Activated T-cell treated with anti-CD3 and anti-CD28 coated beads, Interleukin-2, amount 50 U/mL, for 4 hours (primary cell): Measurements from ENCODE around the gene DMXL2. TPM values are rescaled to one million over a fixed set of nuclear protein-coding genes. Genes with fewer than 3 reads are reported as not detected.

Experiments
- ATAC-seq, 2 donors: fragments of 200-7000 bp; cut with Tn5 transposase; one replicate each; pipeline ENCODE4 v1.10.0; 2021
- DNase-seq: peaks from one replicate; pipeline ENCODE4 v3.0.0-alpha.2; 2020
- H3K27me3 Mint-ChIP-seq: one replicate; pipeline ENCODE4 v1.8.0; 2021; ENCODE audit warnings: low read depth, mixed read lengths
- H3K36me3 Mint-ChIP-seq: one replicate; pipeline ENCODE4 v1.8.0; 2022; ENCODE audit warnings: mixed read lengths; ENCODE audit not compliant: insufficient read depth
- H3K4me1 Mint-ChIP-seq: one replicate; pipeline ENCODE4 v1.8.0; 2021; ENCODE audit warnings: low read depth, mixed read lengths
- H3K4me3 Mint-ChIP-seq: one replicate; pipeline ENCODE4 v1.8.0; 2021; ENCODE audit warnings: mild to moderate bottlenecking, moderate library complexity, mixed read lengths
- H3K9me3 Mint-ChIP-seq: one replicate; pipeline ENCODE4 v1.8.0; 2021; ENCODE audit warnings: mixed read lengths
- total RNA-seq, 3 donors: library from RNA; stranded (reverse); gene quantifications; one replicate each; pipeline ENCODE4 v1.2.1, GENCODE V29; 2021

Gene DMXL2
- total RNA-seq, 3 donors from 2014 or later: 3.0 to 5.8 (median 4.6) TPM

DNA sequence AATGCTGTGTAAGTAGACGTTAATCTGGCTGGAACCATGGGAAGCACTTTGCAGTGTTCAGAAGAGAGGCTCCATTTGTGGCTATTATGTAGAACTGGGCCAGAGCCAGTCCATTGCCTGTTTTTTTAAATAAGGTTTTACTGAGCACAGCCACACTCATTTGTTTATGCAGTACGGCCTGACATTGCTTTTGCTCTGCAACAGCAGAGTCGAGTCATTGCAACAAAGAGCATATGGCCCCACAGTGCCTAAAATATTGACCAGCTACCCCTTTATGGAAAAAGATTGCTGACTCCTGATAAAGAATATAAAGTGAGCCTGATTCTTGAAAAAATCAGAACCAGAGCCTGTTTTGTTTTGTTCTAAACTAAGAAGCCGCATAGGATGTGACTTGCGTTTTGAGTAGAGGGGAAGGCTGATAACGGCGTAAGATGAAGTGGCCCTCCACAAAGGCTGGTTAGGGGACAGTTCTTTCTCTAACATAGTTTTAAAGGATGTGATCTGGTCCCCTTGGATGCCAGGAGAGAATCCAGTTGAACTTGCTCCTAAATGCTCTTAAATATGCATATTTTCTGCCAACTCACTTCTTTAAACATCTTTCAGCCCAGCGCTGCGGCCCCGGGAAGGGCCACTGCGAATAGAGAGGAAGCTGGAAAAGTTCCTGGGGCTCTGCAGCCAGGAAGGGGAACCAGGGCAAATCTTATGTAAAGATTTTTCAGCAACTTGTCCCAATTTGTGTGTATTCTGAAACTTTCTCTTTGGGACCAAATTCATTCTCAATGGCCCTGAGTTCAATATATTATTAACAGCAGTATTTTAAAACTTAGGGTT is 216.7 kb downstream of the DMXL2 start:
- no peaks in the 10 kb centered on the region for H3K4me1 Mint-ChIP-seq
- peaks cover 10% of the 10 kb centered on the region for H3K27me3 Mint-ChIP-seq
- ATAC-seq: no peak
- H3K4me3 Mint-ChIP-seq: no peak overlapping the region
- H3K36me3 Mint-ChIP-seq: no peaks in the 10 kb centered on the region
- no peaks in the 10 kb centered on the region for H3K9me3 Mint-ChIP-seq
- no peak for DNase-seq

DNA sequence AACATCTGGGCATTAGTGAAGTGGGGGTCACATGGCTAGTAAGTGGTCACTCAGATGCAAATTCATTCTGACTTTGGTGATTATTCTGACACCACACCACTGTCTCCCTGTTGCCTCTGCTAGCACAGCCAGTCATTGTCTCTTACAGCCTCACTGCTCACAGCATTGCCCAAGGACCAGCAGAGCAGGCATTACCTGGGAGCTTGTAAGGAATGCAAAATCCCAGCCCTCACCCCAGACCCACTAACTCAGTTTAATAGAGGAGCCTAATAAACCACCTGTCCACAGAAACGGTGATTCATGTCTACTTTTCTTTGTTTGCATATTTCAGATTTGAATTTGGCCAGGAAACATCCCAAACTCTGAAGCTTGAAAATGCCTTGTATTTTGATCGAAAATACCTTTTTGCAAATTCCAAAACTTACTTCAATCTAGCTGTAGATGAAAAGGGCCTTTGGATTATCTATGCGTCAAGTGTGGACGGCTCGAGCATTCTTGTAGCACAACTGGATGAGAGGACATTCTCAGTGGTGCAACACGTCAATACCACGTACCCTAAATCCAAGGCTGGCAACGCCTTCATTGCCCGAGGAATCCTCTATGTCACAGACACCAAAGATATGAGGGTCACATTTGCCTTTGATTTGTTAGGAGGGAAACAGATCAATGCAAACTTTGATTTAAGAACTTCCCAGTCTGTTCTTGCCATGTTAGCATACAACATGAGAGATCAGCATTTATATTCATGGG is 218.4 kb downstream of the DMXL2 start:
- Mint-ChIP-seq H3K36me3 (no peaks in the 10 kb centered on the region), H3K4me3 (no peak overlapping the region)

DNA sequence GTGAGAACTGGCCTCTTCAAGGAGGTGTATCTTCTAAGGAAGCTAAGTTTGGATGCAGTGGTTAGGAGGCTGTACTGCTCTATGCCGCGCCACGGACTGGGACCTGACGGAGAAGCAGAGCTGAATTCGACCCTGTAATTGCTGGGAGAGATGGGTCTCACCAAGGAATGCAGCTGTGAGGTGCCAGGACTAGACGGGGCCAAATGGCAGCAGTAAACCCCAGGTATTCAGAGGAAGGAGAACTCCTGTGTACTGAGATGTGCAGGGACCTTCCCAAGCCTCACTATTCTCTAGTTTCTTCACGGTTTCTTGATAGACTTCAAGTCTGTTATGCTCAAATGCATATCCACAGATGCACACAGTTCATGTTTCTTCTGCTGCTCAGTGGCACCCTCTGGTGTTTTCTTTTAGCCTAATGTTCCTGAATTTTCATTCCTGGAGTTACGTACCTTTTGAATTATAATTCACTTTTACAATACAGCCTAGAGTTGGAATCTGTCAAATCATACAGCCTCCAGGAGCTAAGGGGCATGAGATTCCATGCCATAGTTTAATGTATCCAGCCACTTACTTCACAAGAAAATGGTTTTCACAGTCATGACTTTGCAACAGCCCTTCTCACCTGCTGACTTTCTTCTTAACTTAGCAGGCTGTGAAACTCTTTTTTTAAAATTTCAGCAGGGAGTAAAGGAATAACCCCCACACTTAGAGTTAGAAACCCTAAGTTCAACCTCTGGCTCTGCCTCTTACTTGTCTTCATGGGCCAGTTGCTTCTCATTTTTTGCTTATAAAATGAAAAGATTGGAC is 219.3 kb downstream of the DMXL2 start:
- H3K9me3 Mint-ChIP-seq: no peaks in the 10 kb centered on the region
- DNase-seq: no peak
- no peaks in the 10 kb centered on the region for H3K36me3 Mint-ChIP-seq
- peaks cover 7% of the 10 kb centered on the region for H3K27me3 Mint-ChIP-seq
- no peaks in the 10 kb centered on the region for H3K4me1 Mint-ChIP-seq
- H3K4me3 Mint-ChIP-seq: no peak overlapping the region
- ATAC-seq: no peak

More for the DNA sequence above, 218.4 kb downstream of the DMXL2 start:
- ATAC-seq: no peak
- DNase-seq: no peak
- Mint-ChIP-seq H3K27me3 (peaks cover 7% of the 10 kb centered on the region), H3K4me1 (no peaks in the 10 kb centered on the region), H3K9me3 (no peaks in the 10 kb centered on the region)

DNA sequence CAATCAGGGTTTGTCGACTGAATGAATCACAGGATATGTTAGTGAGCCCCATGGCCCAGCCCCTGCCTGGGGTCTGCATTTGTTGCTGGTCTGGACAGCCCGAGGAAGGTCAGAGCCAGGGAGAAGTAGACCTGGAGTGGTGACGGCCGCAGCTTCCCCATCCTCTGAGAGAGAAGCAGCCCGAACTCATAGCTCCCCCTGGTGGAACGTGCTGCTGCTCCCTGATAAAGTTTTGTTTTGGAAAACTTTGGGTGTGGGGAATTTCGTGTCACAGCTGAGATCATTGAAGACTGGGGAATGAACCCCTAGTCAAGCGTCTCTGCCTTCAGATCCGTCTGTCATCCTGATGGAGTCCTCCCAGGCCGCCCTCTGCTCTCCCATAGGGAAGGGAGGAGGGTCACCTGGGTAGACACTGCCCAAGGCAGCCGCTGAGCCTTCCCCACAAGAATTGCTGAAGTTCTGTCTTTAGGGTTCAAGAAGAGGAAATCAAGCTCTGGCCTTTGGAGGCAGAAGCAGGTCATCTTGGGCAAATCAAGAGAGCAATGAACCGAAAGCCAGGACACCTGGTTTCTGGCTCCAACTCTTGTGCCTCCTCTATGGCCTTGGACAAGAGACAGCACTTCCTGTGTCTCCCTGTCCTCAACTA is 220.6 kb downstream of the DMXL2 start:
- H3K36me3 Mint-ChIP-seq: no peaks in the 10 kb centered on the region
- no peak for DNase-seq

DNA sequence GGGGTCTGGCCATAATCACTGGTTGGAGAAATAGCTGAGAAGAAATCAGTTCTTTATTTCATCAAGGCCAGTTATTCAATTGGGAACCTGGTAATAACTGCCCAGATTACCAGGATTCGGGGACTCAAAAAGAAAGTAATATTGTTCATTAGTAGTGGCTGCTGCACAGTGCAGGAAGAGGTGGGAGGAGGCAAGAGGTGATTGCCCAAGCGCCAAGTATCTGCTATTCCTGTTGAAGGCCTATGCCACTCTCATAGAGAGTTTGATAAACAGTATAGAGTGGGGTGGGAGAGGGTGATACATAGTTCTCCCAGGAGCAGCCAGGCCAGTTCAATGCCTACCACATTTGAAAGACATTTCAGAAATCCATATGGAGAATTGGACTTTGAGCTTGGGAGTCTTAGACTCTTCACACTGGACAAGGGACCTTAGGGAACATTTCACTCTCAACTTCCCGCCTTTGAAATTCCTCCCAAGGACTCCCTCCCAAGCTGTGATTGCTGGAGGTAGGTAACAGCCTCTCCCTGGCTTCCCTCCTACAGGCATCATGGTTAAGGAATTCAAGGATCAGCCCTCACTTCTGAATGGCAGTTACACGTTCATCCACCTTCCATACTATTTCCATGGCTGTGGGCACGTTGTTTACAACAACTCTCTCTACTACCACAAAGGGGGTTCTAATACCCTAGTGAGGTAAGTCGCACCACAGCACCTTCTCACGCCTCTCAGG is 221.4 kb downstream of the DMXL2 start:
- H3K4me1 Mint-ChIP-seq: no peaks in the 10 kb centered on the region
- no peaks in the 10 kb centered on the region for H3K36me3 Mint-ChIP-seq
- peaks cover 7% of the 10 kb centered on the region for H3K27me3 Mint-ChIP-seq
- ATAC-seq: no peak
- H3K9me3 Mint-ChIP-seq: no peaks in the 10 kb centered on the region
- no peak for DNase-seq
- H3K4me3 Mint-ChIP-seq: no peak overlapping the region

More for the DNA sequence above, 220.6 kb downstream of the DMXL2 start:
- no peaks in the 10 kb centered on the region for H3K9me3 Mint-ChIP-seq
- H3K4me3 Mint-ChIP-seq: no peak overlapping the region
- no peaks in the 10 kb centered on the region for H3K4me1 Mint-ChIP-seq
- peaks cover 7% of the 10 kb centered on the region for H3K27me3 Mint-ChIP-seq
- no peak for ATAC-seq

DNA sequence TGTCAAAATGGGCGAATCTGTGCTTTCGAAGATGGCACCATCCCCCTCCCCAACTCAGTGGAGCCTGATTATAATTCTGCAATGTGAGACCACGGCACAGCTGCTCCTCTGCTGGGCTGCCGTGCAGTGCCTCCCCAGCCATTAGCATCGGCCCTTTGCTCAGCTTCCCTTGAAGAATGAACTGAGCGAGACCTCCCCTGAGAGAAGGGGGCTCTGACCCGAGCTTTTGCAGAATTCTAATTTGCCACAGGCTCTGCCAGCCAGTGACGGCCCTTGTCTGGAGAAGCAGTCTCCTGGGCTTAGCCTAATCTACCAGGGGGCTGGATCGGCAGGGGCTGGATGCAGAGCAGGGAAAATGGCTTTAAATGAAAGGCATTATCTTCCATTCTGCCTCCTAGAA is 223.9 kb downstream of the DMXL2 start:
- no peaks in the 10 kb centered on the region for H3K4me1 Mint-ChIP-seq
- H3K27me3 Mint-ChIP-seq: peaks cover 3% of the 10 kb centered on the region
- H3K4me3 Mint-ChIP-seq: no peak overlapping the region
- ATAC-seq (no peak), DNase-seq (no peak)
- H3K36me3 Mint-ChIP-seq: no peaks in the 10 kb centered on the region
- H3K9me3 Mint-ChIP-seq: no peaks in the 10 kb centered on the region

Other genes starting within 250 kb of the DMXL2 start
- gene SCG3, start 58.7 kb upstream of the DMXL2 start, total RNA-seq: not detected
- 10 to 100 TPM; 16.3 to 23.5 (median 22.4) TPM for gene LYSMD2, start 114.9 kb upstream of the DMXL2 start, total RNA-seq
- gene TMOD2, start 128.8 kb upstream of the DMXL2 start, total RNA-seq: 1 to 10 TPM; 3.7 to 3.9 (median 3.8) TPM
- 10 to 100 TPM; 43.2 to 47.4 (median 46.3) TPM for gene TMOD3, start 206.9 kb upstream of the DMXL2 start, total RNA-seq